Prostate gland (tissue), 2 donors: ENCODE data around the gene CC2D1B. TPM values are rescaled to one million over a fixed set of nuclear protein-coding genes. Genes with fewer than 3 reads are reported as not detected.
"Not testable (repeated sequence)": the region's sequence is repeated elsewhere in the genome, so short reads cannot be mapped to it uniquely, and the experiment has no call there.

Experiments used
- DNase-seq: peaks from one replicate; pipeline ENCODE4 v3.0.0-alpha.2; 2019; ENCODE audit warnings: low spot score
- H3K27ac ChIP-seq, 2 donors: fragments of 200-600 bp; sonication (generic); 2 replicates each; pipeline ENCODE4 v1.5.1; 2017 to 2019
- H3K27me3 ChIP-seq: fragments of 200-600 bp; sonication (generic); replicated peaks from 2 replicates; pipeline ENCODE4 v1.5.1; 2019; ENCODE audit not compliant: insufficient read depth
- H3K36me3 ChIP-seq, 2 donors: fragments of 200-600 bp; sonication (generic); 1 replicate in 1 of 2; 2 replicates in 1 of 2; pipeline versions ENCODE4 v1.5.1 to v1.8.1; 2017 to 2019
- H3K4me1 ChIP-seq: fragments of 200-600 bp; sonication (generic); replicated peaks from 2 replicates; pipeline ENCODE4 v1.5.1; 2019
- H3K4me3 ChIP-seq, 2 donors: fragments of 200-600 bp; sonication (generic); 2 replicates each; pipeline ENCODE4 v1.5.1; 2017 to 2019
- H3K9me3 ChIP-seq: fragments of 200-600 bp; sonication (generic); 2 replicates; pipeline ENCODE4 v1.5.1; 2017
- POLR2A ChIP-seq: fragments of 450-650 bp; IDR thresholded peaks from one replicate; pipeline ENCODE4 v1.6.1; 2016; ENCODE audit warnings: antibody characterized with exemption, mild to moderate bottlenecking
- POLR2AphosphoS5 ChIP-seq: sonication (generic); formaldehyde crosslinking; IDR thresholded peaks from one replicate; pipeline ENCODE4 v1.6.1; 2017; ENCODE audit warnings: antibody characterized with exemption
- WGBS: methylation state at CpG from one replicate; pipeline ENCODE4 v1.1.5; 2018; 5-methylcytosine and 5-hydroxymethylcytosine counted together
- intact Hi-C: fragments of 100-400 bp; cut with DNase I; formaldehyde crosslinking; loops from one replicate; pipeline ENCODE4 v1.14.2; 2022
- total RNA-seq, 2 donors: library from RNA; depleted of rRNA; stranded (reverse); fragments of >200 nt; gene quantifications; one replicate each; pipeline ENCODE4 v1.1.0, GENCODE V29; 2016
- TF ChIP-seq, protein P1 (sequence below), 4 experiments: fragments of 200-600 bp in 2 of 4; fragments of 450-650 bp in 2 of 4; sonication (generic) in 2 of 4; IDR thresholded peaks; 1 replicate in 3 of 4; 2 replicates in 1 of 4; pipeline ENCODE4 v1.5.1; 2016 to 2019; ENCODE audit warnings: antibody characterized with exemption in 4 of 4, mild to moderate bottlenecking in 2 of 4, moderate library complexity in 2 of 4

The CC2D1B gene
- total RNA-seq, 2 donors from 2014 or later: 24.2 to 43.9 TPM

GRCh38 chr1:52386458-52386857 lies 20.5 kb upstream of the CC2D1B start:
- Histone ChIP-seq H3K4me1 (no peaks in the 10 kb centered on the region), H3K36me3 (no peaks in the 10 kb centered on the region), H3K9me3 (no peaks in the 10 kb centered on the region), H3K4me3 (no peak overlapping the region), H3K27me3 (no peaks in the 10 kb centered on the region), H3K27ac (no peak overlapping the region)
- intact Hi-C loops: no loop called here
- no peak for DNase-seq
- TF ChIP-seq, protein P1, sequence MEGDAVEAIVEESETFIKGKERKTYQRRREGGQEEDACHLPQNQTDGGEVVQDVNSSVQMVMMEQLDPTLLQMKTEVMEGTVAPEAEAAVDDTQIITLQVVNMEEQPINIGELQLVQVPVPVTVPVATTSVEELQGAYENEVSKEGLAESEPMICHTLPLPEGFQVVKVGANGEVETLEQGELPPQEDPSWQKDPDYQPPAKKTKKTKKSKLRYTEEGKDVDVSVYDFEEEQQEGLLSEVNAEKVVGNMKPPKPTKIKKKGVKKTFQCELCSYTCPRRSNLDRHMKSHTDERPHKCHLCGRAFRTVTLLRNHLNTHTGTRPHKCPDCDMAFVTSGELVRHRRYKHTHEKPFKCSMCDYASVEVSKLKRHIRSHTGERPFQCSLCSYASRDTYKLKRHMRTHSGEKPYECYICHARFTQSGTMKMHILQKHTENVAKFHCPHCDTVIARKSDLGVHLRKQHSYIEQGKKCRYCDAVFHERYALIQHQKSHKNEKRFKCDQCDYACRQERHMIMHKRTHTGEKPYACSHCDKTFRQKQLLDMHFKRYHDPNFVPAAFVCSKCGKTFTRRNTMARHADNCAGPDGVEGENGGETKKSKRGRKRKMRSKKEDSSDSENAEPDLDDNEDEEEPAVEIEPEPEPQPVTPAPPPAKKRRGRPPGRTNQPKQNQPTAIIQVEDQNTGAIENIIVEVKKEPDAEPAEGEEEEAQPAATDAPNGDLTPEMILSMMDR (IDR thresholded peaks at IDR 0.05): no peak
- no peak for TF ChIP-seq POLR2A
- no peak for TF ChIP-seq POLR2AphosphoS5
- WGBS: 68% methylated on average over 5 of the region's 5 CpGs

DNA sequence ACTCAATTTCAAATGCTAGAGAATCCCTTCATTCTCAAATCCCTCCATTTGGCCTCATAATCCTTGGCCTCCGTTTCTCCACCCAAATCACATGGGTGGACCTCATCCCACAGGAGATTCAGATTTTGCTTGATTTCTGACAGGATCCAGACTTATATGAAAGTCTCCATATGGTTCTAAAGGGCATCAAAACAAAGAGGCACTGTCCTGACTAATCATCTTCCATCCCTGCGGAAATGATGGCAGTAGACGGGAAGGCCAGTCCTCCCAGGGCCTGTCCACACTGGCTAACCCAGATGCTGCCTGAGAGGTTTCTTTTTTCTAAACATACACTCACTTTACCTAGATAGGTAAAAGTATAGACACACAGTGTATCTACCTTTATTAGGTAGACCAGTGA lies 19.4 kb upstream of the CC2D1B start:
- H3K36me3 ChIP-seq: no peaks in the 10 kb centered on the region
- H3K9me3 ChIP-seq: no peaks in the 10 kb centered on the region
- H3K27me3 ChIP-seq: no peaks in the 10 kb centered on the region
- H3K4me3 ChIP-seq: no peak overlapping the region
- TF ChIP-seq, protein P1 (IDR thresholded peaks at IDR 0.05): no peak
- TF ChIP-seq POLR2AphosphoS5 (no peak), POLR2A (no peak)
- no peak overlapping the region for H3K27ac ChIP-seq
- no peaks in the 10 kb centered on the region for H3K4me1 ChIP-seq
- intact Hi-C loops: no loop called here
- DNase-seq: no peak
- WGBS: 97% methylated on average over 3 of the region's 3 CpGs

DNA sequence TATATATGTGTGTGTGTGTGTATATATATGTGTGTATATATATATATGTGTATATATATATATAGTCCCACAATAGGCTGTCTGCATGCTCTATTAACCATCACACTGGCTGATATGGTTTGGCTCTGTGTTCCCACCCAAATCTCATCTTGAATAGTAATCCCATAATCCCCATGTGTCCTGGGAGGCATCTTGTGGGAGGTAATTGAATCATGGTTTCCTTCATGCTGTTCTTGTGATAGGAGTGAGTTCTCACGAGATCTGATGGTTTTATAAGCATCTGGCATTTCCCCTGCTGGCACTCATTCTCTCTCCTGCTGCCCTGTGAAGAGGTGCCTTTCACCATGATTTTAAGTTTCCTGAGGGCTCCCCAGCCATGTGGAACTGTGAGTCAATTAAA lies 3.8 kb upstream of the CC2D1B start:
- H3K36me3 ChIP-seq, H3K27ac ChIP-seq, H3K4me1 ChIP-seq, DNase-seq, H3K27me3 ChIP-seq, H3K4me3 ChIP-seq, H3K9me3 ChIP-seq: not testable (repeated sequence)
- intact Hi-C loops: loop anchor here (5.0 to 10.0 kb wide), 2 partner anchors 225 to 317 kb away; partner anchors contain the start of gene ZFYVE9
- 36% methylated on average over 1 of the region's 1 CpG for WGBS

- peak; percentile 60 for DNase-seq
- peak overlapping the region; percentile 37 for H3K4me3 ChIP-seq
- WGBS: 4% methylated on average over 32 of the region's 51 CpGs
- H3K36me3 ChIP-seq: no peaks in the 10 kb centered on the region
- no peaks in the 10 kb centered on the region for H3K9me3 ChIP-seq
- H3K4me1 ChIP-seq: no peaks in the 10 kb centered on the region
- TF ChIP-seq, protein P1 (IDR thresholded peaks at IDR 0.05): no peak
- TF ChIP-seq POLR2A (no peak), POLR2AphosphoS5 (peak; percentile 57)
- intact Hi-C loops: loop anchor here (5.0 to 10.0 kb wide), 2 partner anchors 224 to 319 kb away; partner anchors contain the start of gene ZFYVE9
- peak overlapping the region; percentile 74 to 79 for H3K27ac ChIP-seq
- no peaks in the 10 kb centered on the region for H3K27me3 ChIP-seq
Measured at GRCh38 chr1:52368383-52369172, 2.6 kb upstream of the CC2D1B start.

- intact Hi-C loops: loop anchor here (2.0 to 10.0 kb wide), 3 partner anchors 38 to 320 kb away; partner anchors contain the start of genes ORC1, PRPF38A and ZFYVE9
- 89% methylated on average over 5 of the region's 5 CpGs for WGBS
Measured at GRCh38 chr1:52367272-52367671, 1.3 kb upstream of the CC2D1B start.

More at GRCh38 chr1:52367272-52367671, 1.3 kb upstream of the CC2D1B start:
- TF ChIP-seq, protein P1 (IDR thresholded peaks at IDR 0.05): no peak
- no peak for TF ChIP-seq POLR2A
- no peak for TF ChIP-seq POLR2AphosphoS5
- no peaks in the 10 kb centered on the region for H3K36me3 ChIP-seq
- DNase-seq: no peak
- H3K27me3 ChIP-seq: no peaks in the 10 kb centered on the region
- H3K27ac ChIP-seq: no peak overlapping the region
- no peaks in the 10 kb centered on the region for H3K9me3 ChIP-seq
- H3K4me1 ChIP-seq: no peaks in the 10 kb centered on the region
- H3K4me3 ChIP-seq: no peak overlapping the region
